GM12878 (cell line): Measurements from ENCODE around the gene HORMAD2.

Source experiments
- CEBPB ChIP-seq, 2 experiments: fragments of 150-350 bp in 1 of 2; IDR thresholded peaks; 2 replicates each; pipeline ENCODE4 v1.6.1; 2012 to 2014; ENCODE audit warnings: low read depth in 2 of 2, low read length in 2 of 2, borderline replicate concordance in 1 of 2, inconsistent platforms in 1 of 2
- EGR1 ChIP-seq, 2 experiments: IDR thresholded peaks; 1 replicate in 1 of 2; 2 replicates in 1 of 2; pipeline ENCODE4 v1.6.1; 2011 to 2012; ENCODE audit warnings: low read depth in 2 of 2, low read length in 2 of 2, borderline replicate concordance in 1 of 2, mild to moderate bottlenecking in 1 of 2, moderate library complexity in 1 of 2
- MTA3 ChIP-seq: IDR thresholded peaks from 2 replicates; pipeline ENCODE4 v1.6.1; 2012; ENCODE audit warnings: low read length, inconsistent platforms, borderline replicate concordance
- NFYB ChIP-seq: IDR thresholded peaks from 2 replicates; pipeline ENCODE4 v1.6.1; 2011; ENCODE audit warnings: low read depth, mild to moderate bottlenecking, low read length, improper control_type of control experiment, moderate library complexity; ENCODE audit not compliant: insufficient read depth
- POLR2A ChIP-seq: IDR thresholded peaks from 2 replicates; pipeline ENCODE4 v1.6.1; 2011; ENCODE audit warnings: low read depth, mild to moderate bottlenecking, low read length
- RCOR1 ChIP-seq: conservative IDR thresholded peaks from 2 replicates; pipeline ENCODE4 v1.6.1; 2012; ENCODE audit warnings: low read depth, low read length, improper control_type of control experiment
- SP1 ChIP-seq: IDR thresholded peaks from one replicate; pipeline ENCODE4 v1.6.1; 2011; ENCODE audit warnings: low read depth, low read length
- TARDBP ChIP-seq: IDR thresholded peaks from 2 replicates; pipeline ENCODE4 v1.6.1; 2016; ENCODE audit warnings: borderline replicate concordance
- ZNF274 ChIP-seq: IDR thresholded peaks from one replicate; pipeline ENCODE4 v1.8.0; 2011; ENCODE audit not compliant: insufficient read length, insufficient read depth
- TF ChIP-seq, protein P1 (sequence below), 3 experiments: IDR thresholded peaks in 2 of 3; conservative IDR thresholded peaks in 1 of 3; 2 replicates each; pipeline ENCODE4 v1.5.1; 2011; ENCODE audit warnings: low read depth in 3 of 3, low read length in 3 of 3, mild to moderate bottlenecking in 3 of 3, control low read depth in 2 of 3, moderate library complexity in 2 of 3, inconsistent platforms in 1 of 3, mixed read lengths in 1 of 3; ENCODE audit not compliant: control insufficient read depth in 2 of 3, insufficient read depth in 1 of 3; ENCODE audit errors: extremely low read depth in 1 of 3
- TF ChIP-seq, protein P2 (sequence below): IDR thresholded peaks from 2 replicates; pipeline ENCODE4 v1.6.1; 2011; ENCODE audit warnings: mild to moderate bottlenecking, low read depth, low read length, moderate library complexity; ENCODE audit not compliant: insufficient replicate concordance
- TF ChIP-seq, protein P3 (sequence below): IDR thresholded peaks from 2 replicates; pipeline ENCODE4 v1.6.1; 2012; ENCODE audit warnings: low read depth, low read length, improper control_type of control experiment
- TF ChIP-seq, protein P4 (sequence below): IDR thresholded peaks from 2 replicates; pipeline ENCODE4 v1.6.1; 2012; ENCODE audit warnings: low read depth, low read length, improper control_type of control experiment

DNA sequence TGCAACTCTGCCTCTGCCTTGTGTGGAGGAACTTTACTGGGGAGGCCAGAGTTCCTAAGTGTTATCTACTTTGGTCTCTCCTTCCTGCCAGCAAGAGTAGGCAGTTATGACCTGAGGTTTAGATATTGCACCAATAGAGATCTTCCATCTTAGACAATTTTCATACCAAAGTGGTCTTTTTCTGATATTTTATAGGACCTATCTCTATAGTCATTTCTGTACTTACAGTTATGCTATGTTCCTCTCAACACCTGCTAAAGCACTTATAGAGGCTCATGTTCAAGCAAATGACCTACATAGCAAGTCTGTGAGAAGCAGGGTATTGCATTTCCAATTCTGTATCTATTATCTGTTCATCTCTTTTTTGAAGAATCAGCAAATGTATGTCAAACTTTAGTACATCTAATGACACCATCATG, 80.8 kb downstream of the HORMAD2 start:
- TF ChIP-seq, protein P1, sequence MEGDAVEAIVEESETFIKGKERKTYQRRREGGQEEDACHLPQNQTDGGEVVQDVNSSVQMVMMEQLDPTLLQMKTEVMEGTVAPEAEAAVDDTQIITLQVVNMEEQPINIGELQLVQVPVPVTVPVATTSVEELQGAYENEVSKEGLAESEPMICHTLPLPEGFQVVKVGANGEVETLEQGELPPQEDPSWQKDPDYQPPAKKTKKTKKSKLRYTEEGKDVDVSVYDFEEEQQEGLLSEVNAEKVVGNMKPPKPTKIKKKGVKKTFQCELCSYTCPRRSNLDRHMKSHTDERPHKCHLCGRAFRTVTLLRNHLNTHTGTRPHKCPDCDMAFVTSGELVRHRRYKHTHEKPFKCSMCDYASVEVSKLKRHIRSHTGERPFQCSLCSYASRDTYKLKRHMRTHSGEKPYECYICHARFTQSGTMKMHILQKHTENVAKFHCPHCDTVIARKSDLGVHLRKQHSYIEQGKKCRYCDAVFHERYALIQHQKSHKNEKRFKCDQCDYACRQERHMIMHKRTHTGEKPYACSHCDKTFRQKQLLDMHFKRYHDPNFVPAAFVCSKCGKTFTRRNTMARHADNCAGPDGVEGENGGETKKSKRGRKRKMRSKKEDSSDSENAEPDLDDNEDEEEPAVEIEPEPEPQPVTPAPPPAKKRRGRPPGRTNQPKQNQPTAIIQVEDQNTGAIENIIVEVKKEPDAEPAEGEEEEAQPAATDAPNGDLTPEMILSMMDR (IDR thresholded peaks at IDR 0.05 in 2 of 3, conservative IDR thresholded peaks at IDR 0.05 in 1 of 3; ENCODE audit: control insufficient read depth in 2 of 3, extremely low read depth in 1 of 3, insufficient read depth in 1 of 3, low read depth in 3 of 3, low read length in 3 of 3): no peak
- TF ChIP-seq RCOR1: no peak
- TF ChIP-seq POLR2A: no peak
- TF ChIP-seq, protein P2, sequence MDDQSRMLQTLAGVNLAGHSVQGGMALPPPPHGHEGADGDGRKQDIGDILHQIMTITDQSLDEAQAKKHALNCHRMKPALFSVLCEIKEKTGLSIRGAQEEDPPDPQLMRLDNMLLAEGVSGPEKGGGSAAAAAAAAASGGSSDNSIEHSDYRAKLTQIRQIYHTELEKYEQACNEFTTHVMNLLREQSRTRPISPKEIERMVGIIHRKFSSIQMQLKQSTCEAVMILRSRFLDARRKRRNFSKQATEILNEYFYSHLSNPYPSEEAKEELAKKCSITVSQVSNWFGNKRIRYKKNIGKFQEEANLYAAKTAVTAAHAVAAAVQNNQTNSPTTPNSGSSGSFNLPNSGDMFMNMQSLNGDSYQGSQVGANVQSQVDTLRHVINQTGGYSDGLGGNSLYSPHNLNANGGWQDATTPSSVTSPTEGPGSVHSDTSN: no peak
- TF ChIP-seq CEBPB (IDR thresholded peaks at IDR 0.05; ENCODE audit: borderline replicate concordance in 1 of 2, low read depth in 2 of 2, low read length in 2 of 2): no peak
- TF ChIP-seq, protein P3, sequence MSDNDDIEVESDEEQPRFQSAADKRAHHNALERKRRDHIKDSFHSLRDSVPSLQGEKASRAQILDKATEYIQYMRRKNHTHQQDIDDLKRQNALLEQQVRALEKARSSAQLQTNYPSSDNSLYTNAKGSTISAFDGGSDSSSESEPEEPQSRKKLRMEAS: no peak
- no peak for TF ChIP-seq MTA3
- TF ChIP-seq ZNF274: no peak
- TF ChIP-seq TARDBP: no peak
- no peak for TF ChIP-seq SP1
- no peak for TF ChIP-seq NFYB
- no peak for TF ChIP-seq EGR1 (IDR thresholded peaks at IDR 0.05; ENCODE audit: borderline replicate concordance in 1 of 2, low read depth in 2 of 2, low read length in 2 of 2)
- TF ChIP-seq, protein P4, sequence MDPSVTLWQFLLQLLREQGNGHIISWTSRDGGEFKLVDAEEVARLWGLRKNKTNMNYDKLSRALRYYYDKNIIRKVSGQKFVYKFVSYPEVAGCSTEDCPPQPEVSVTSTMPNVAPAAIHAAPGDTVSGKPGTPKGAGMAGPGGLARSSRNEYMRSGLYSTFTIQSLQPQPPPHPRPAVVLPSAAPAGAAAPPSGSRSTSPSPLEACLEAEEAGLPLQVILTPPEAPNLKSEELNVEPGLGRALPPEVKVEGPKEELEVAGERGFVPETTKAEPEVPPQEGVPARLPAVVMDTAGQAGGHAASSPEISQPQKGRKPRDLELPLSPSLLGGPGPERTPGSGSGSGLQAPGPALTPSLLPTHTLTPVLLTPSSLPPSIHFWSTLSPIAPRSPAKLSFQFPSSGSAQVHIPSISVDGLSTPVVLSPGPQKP: no peak
